ENCODE measurements around the gene HVCN1. TPM values are rescaled to one million over a fixed set of nuclear protein-coding genes. Genes with fewer than 3 reads are reported as not detected.

Gene HVCN1
- total RNA-seq, 2 experiments from 2014 or later, result 3.9 to 4.1 TPM

DNA sequence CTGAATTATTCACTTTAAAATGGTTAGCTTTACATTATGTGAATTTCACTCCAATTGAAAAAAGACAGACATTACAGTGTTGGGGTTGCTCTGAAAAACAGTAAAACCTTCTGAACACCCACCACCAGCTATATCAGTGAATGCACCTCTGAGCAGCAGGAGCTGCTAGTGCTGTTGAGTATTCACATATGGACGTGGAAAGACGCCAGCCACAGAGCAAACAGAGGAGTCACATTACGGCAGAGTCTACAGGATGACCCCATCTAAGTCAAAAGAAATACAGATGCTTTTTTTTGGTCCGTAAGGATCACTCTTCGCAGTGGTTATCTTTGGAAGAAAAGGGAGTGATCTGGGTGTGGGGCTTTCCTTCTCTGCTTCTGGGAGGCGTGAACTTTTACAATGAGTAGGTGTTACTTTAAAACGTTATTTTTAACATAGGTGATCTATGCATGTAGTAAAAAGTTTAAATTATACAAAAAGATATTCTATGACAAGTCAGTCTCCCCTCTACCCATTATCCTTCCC, 4.5 kb downstream of the HVCN1 start:
- peaks cover 39% of the 10 kb centered on the region for H3K36me3 Mint-ChIP-seq (ENCODE audit: low read depth)
- TF ChIP-seq CTCF (IDR thresholded peaks at IDR 0.05), result no peak
- ATAC-seq (ENCODE audit: poor library complexity), result no peak
- ChIA-PET POLR2A (no interaction called here), CTCF (no interaction called here)
- intact Hi-C loops (cut with DNase I, micrococcal nuclease), result no loop called here
- H3K27ac Mint-ChIP-seq, result no peak overlapping the region
- no peak overlapping the region for H3K4me3 Mint-ChIP-seq
- DNase-seq, result no peak
- Histone ChIP-seq H3K4me1 (ENCODE audit: insufficient read depth, low read length) (peaks cover 21% of the 10 kb centered on the region), H3K4me3 (ENCODE audit: low read length) (no peak overlapping the region), H3K9me3 (ENCODE audit: control insufficient read depth in 1 of 2, insufficient read depth in 1 of 2, low read length in 2 of 2) (no peaks in the 10 kb centered on the region), H3K36me3 (ENCODE audit: insufficient read depth, low read length) (peaks cover 3% of the 10 kb centered on the region), H3K27ac (ENCODE audit: low read depth in 1 of 2, low read length in 2 of 2) (no peak overlapping the region), H3K27me3 (ENCODE audit: control insufficient read depth in 1 of 2, insufficient read depth in 2 of 2, low read length in 2 of 2) (no peaks in the 10 kb centered on the region)
- no peaks in the 10 kb centered on the region for H3K9me3 Mint-ChIP-seq
- H3K4me1 Mint-ChIP-seq (ENCODE audit: low read depth), result peaks cover 42% of the 10 kb centered on the region
- H3K27me3 Mint-ChIP-seq, result no peaks in the 10 kb centered on the region

- Histone ChIP-seq H3K27me3 (ENCODE audit: control insufficient read depth in 1 of 2, insufficient read depth in 2 of 2, low read length in 2 of 2) (no peaks in the 10 kb centered on the region), H3K4me1 (ENCODE audit: insufficient read depth, low read length) (peaks cover 25% of the 10 kb centered on the region), H3K36me3 (ENCODE audit: insufficient read depth, low read length) (peaks cover 3% of the 10 kb centered on the region), H3K9me3 (ENCODE audit: control insufficient read depth in 1 of 2, insufficient read depth in 1 of 2, low read length in 2 of 2) (no peaks in the 10 kb centered on the region), H3K4me3 (ENCODE audit: low read length) (no peak overlapping the region), H3K27ac (ENCODE audit: low read depth in 1 of 2, low read length in 2 of 2) (no peak overlapping the region)
- ChIA-PET POLR2A (no interaction called here), CTCF (no interaction called here)
- no peak for DNase-seq
- H3K27me3 Mint-ChIP-seq, result no peaks in the 10 kb centered on the region
- no peak for TF ChIP-seq CTCF (IDR thresholded peaks at IDR 0.05)
- H3K9me3 Mint-ChIP-seq, result no peaks in the 10 kb centered on the region
- peaks cover 41% of the 10 kb centered on the region for H3K4me1 Mint-ChIP-seq (ENCODE audit: low read depth)
- no peak for ATAC-seq (ENCODE audit: poor library complexity)
- peaks cover 39% of the 10 kb centered on the region for H3K36me3 Mint-ChIP-seq (ENCODE audit: low read depth)
- intact Hi-C loops (cut with DNase I, micrococcal nuclease), result no loop called here
- no peak overlapping the region for H3K4me3 Mint-ChIP-seq
- no peak overlapping the region for H3K27ac Mint-ChIP-seq
These were observed 5.0 kb downstream of the HVCN1 start for GRCh38 chr12:110683888-110684287.

DNA sequence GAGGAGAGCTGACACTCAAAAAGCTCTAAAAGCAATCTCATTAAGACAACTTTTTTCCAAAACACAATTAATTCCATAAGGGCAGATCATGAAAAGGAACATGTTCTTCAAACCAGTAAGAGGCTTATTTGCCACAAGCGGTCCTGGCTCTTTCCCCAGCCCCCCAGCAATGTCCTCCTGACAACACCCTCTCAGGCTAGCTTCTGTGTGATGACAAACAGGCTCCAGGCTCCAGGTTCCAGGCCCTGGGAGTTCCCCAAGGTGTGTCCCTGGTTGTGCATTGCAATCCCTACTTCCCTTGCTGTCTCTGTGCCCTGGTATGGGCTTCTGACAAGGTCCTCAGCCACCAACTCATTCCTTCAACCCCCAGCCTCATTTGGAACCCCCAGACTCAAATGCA, 8.9 kb downstream of the HVCN1 start:
- CTCF ChIA-PET, result no interaction called here
- Mint-ChIP-seq H3K36me3 (ENCODE audit: low read depth) (peaks cover 28% of the 10 kb centered on the region), H3K4me1 (ENCODE audit: low read depth) (peaks cover 36% of the 10 kb centered on the region), H3K9me3 (no peaks in the 10 kb centered on the region), H3K27ac (no peak overlapping the region), H3K27me3 (no peaks in the 10 kb centered on the region), H3K4me3 (no peak overlapping the region)
- intact Hi-C loops (cut with DNase I, micrococcal nuclease), result no loop called here
- Histone ChIP-seq H3K27ac (ENCODE audit: low read depth in 1 of 2, low read length in 2 of 2) (no peak overlapping the region), H3K9me3 (ENCODE audit: control insufficient read depth in 1 of 2, insufficient read depth in 1 of 2, low read length in 2 of 2) (peaks cover 1 to 8% of the 10 kb centered on the region in 2 experiments), H3K4me3 (ENCODE audit: low read length) (no peak overlapping the region), H3K36me3 (ENCODE audit: insufficient read depth, low read length) (no peaks in the 10 kb centered on the region), H3K4me1 (ENCODE audit: insufficient read depth, low read length) (peaks cover 31% of the 10 kb centered on the region), H3K27me3 (ENCODE audit: control insufficient read depth in 1 of 2, insufficient read depth in 2 of 2, low read length in 2 of 2) (no peaks in the 10 kb centered on the region)
- DNase-seq (no peak), ATAC-seq (ENCODE audit: poor library complexity) (no peak)
- POLR2A ChIA-PET, result interaction anchor here (1.4 kb wide), 1 partner anchor 10 kb away, joined by 4 read pairs; no protein-coding TSS in a partner anchor
- no peak for TF ChIP-seq CTCF (IDR thresholded peaks at IDR 0.05)
